ENCODE data around the gene TSPOAP1.

TSPOAP1 gene

DNA sequence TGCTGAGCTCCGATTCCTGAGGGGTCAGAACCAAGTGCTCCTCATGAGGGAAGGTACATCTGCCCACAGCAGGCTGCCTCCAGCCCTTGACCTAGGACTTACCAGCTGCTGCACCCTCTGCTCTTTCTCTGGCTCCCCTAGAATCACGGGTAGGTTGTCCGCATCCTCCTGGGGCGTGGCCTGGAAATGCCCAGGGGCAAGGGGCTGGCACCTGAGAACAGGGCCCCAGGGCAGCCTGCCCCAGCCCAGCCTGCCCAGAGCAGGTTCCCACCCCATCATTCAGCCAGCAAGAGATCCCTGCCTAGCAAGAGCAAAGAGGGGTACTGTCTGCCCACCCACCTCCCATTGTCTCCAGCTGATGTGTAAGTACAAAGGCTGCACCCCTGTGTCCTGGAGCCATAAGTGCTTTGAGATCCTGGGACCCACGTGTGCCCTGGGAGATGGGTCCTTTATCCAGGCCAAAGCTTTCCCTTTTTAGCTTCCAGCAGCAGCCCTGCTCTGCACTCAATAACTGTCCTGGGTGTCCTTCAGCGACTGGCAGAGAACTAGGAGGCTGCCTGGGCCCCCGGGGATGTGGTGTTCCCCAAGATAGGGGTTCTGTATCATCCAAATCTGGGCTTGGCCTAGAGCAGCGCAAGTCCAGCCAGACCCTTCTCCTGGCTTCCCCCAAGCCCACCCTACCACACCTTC, 5.1 kb downstream of the TSPOAP1 start:
- H3K4me3 ChIP-seq (ENCODE audit: low read depth, low read length): no peak overlapping the region
- TF ChIP-seq, protein P1, sequence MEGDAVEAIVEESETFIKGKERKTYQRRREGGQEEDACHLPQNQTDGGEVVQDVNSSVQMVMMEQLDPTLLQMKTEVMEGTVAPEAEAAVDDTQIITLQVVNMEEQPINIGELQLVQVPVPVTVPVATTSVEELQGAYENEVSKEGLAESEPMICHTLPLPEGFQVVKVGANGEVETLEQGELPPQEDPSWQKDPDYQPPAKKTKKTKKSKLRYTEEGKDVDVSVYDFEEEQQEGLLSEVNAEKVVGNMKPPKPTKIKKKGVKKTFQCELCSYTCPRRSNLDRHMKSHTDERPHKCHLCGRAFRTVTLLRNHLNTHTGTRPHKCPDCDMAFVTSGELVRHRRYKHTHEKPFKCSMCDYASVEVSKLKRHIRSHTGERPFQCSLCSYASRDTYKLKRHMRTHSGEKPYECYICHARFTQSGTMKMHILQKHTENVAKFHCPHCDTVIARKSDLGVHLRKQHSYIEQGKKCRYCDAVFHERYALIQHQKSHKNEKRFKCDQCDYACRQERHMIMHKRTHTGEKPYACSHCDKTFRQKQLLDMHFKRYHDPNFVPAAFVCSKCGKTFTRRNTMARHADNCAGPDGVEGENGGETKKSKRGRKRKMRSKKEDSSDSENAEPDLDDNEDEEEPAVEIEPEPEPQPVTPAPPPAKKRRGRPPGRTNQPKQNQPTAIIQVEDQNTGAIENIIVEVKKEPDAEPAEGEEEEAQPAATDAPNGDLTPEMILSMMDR (IDR thresholded peaks at IDR 0.05; ENCODE audit: insufficient read depth, low read depth, low read length, missing control alignments): no peak
- DNase-seq (ENCODE audit: low read depth): no peak

DNA sequence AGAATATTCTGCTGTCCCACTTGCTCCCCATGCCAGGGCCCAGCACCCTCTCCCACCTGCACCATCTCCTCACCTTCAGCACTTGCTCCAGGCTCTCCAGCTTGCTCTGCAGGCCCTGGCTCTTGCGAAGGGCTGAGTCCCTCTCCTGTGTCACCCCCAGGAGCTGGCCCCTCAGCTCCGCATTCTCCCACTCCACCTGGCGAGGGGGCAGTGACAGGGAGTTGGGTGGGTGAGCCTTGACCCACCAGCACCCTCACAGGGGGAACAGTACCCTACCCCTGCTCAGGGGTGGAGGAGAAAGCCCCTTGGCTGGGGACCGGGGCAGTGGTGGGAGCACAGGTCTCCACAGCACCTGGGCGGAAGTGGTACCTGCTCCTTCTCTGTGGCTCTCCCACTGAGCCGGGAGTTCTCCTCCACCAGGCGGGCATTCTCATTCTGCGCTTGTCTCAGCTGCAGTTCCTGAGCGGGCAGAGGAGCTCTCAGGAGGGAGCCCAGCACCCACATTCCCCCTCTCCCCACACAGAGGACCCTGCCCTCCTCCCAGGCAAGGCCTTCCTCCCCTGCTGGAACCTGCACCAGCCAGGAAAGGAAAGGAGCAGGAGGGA, 5.9 kb downstream of the TSPOAP1 start:
- DNase-seq (ENCODE audit: low read depth): no peak
- TF ChIP-seq, protein P1 (IDR thresholded peaks at IDR 0.05; ENCODE audit: insufficient read depth, low read depth, low read length, missing control alignments): no peak
- no peak overlapping the region for H3K4me3 ChIP-seq (ENCODE audit: low read depth, low read length)

DNA sequence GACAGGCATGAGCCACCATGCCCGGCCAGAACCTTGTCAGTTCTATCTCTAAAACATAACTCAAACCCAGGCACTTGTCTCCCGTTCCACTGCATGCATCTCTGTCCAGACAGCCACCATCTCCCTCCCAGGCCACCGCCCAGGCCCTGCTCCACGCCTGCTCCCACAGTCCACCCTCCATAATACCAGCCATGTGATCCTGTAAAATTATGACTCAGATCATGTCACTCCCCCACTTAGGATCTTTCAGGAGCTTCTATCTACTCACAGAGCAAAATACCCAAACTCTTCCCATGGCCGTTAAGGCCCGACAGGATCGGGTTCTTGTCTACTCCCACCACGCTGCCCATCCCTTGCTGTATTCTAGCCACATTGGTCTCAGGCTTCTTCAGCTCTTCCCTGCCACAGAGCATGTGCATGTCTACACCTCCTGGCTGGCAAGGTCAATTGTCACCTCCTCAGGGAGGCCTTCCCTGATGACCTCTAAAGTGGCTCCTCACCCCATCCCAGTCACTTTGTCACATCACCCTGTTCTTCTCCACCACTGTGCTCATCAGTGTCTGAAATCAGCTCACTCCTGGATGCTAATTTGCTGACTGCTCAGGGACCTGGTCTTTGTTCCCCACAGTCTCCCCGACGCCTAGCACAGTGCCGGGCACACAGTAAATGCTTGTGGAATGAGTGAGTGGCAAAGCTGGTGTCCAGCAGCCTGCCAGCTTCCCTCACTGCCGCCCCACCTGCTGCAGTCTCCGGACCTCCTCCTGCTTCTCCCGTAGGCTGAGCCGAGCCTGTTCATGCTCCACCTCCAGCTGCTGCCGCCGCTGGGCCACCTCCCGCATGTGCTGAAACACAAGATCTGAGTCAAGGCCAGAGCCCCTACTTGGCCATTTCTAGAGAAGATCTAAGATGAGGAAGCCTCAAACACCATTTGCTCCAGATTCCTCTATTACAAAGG, 6.7 kb downstream of the TSPOAP1 start:
- no peak for DNase-seq (ENCODE audit: low read depth)
- no peak overlapping the region for H3K4me3 ChIP-seq (ENCODE audit: low read depth, low read length)
- TF ChIP-seq, protein P1 (IDR thresholded peaks at IDR 0.05; ENCODE audit: insufficient read depth, low read depth, low read length, missing control alignments): no peak

DNA sequence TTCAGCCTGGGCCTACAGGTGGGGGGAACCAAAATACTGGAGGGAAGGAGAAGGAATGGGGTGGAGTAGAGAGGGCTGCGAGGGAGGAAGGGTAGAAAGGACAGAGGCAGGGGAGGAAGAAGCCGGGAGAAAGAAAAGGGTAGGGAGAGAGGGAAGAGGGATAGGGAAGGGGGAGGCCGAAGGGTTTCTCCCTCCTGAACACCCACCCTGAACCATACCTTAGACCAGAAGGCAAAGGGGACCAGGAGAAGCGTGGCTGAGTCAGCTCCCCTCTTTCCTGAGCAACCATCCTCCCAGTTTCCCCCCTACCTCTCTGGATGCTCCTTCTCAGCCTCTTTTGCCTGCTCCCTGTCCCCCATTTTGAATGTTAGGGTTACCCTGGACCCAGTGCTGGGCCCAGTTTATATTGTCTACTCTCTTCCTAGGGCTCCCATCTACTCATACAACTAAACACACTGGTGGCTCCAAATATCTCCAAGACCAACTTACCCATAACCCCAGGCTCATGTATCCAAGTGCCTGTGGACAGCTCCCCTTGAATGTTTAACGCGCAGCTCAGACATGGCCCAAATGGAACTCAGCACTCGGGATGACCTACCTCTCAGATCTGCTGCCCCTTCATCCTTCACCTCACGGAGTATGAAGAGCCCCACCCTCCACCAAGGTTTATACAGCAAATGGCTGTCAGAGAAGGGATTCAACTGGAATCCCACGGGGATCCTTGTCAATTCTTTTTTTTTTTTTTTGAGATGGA, 7.8 kb downstream of the TSPOAP1 start:
- TF ChIP-seq, protein P1 (IDR thresholded peaks at IDR 0.05; ENCODE audit: insufficient read depth, low read depth, low read length, missing control alignments): no peak
- DNase-seq (ENCODE audit: low read depth): no peak
- H3K4me3 ChIP-seq (ENCODE audit: low read depth, low read length): no peak overlapping the region

GRCh38 chr17:58320163-58320558, 8.4 kb downstream of the TSPOAP1 start:
- no peak overlapping the region for H3K4me3 ChIP-seq (ENCODE audit: low read depth, low read length)
- DNase-seq (ENCODE audit: low read depth): no peak
- TF ChIP-seq, protein P1 (IDR thresholded peaks at IDR 0.05; ENCODE audit: insufficient read depth, low read depth, low read length, missing control alignments): no peak
